ENCODE results near the gene MSMB. TPM values are rescaled to one million over a fixed set of nuclear protein-coding genes. Genes with fewer than 3 reads are reported as not detected.

Gene MSMB
- total and polyA plus RNA-seq, 5 donors = not detected

DNA sequence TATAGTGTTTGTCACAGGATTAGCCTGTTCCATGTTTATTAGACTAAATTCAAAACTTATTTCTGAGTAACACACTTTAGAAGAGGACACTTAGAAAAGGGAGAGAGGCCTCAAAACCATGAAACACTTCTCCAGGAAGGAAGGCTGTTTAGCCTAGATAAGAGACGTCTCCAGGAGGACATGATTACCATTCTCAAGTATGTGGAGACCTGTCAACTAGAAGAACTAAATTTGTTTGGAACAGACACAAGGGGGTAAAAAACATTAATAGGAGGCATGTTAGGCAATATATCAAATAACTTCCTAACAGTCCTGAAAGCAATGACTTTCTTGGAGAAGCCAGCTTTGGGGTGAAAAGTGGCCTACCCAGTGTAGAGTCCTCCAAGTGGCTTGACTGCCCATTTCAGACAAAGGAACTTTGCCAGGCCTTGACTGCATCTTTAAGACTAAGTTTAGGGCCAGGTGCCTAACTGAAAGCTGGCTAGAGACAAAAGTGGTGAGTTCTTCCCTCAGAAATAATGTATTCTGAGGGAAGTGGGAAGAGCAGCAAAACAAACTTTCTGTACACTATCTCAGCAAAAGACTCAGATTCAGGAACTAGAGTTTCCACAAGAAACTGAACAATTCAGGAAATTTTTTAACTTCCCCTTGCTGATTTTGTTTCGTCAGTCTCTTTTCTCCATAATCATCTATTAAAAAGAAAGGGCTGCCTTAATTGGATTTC is 27.5 kb downstream of the MSMB start:
- peak overlapping the region; percentile 25 for H3K27ac ChIP-seq (ENCODE audit: low read length)
- intact Hi-C loops (cut with DNase I) = no loop called here
- no peak overlapping the region for H3K4me3 ChIP-seq (ENCODE audit: low read length)
- H3K9me3 ChIP-seq (ENCODE audit: control insufficient read depth, low read length) = no peaks in the 10 kb centered on the region
- no peak for ATAC-seq
- no peaks in the 10 kb centered on the region for H3K27me3 ChIP-seq (ENCODE audit: control insufficient read depth, insufficient read depth)
- peaks cover 10% of the 10 kb centered on the region for H3K4me1 ChIP-seq (ENCODE audit: control insufficient read depth, insufficient read depth, low read length)
- no peak for DNase-seq
- WGBS = 27% methylated on average over 2 of the region's 2 CpGs

DNA sequence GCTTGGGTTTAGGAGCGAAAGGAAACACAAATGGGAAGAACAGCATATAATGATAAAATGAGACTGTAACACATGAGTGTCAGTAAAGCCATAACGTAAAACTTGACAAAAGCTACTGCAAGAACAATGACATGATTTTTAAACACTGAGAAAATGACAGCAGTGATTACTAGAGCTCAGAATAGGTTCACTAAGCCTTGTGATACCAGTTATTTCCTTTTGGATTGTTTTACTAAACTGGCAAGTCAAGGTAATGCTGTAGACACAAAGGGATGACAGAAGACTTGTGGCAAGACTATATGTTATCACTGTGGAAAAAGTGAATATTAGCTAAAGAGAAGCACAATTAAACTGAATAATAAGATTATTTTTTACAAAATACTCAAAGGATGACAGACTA is 28.3 kb downstream of the MSMB start:
- Histone ChIP-seq H3K27me3 (ENCODE audit: control insufficient read depth, insufficient read depth) (no peaks in the 10 kb centered on the region), H3K4me3 (ENCODE audit: low read length) (no peak overlapping the region), H3K4me1 (ENCODE audit: control insufficient read depth, insufficient read depth, low read length) (peaks cover 10% of the 10 kb centered on the region), H3K9me3 (ENCODE audit: control insufficient read depth, low read length) (no peaks in the 10 kb centered on the region), H3K27ac (ENCODE audit: low read length) (no peak overlapping the region)
- DNase-seq = no peak
- 73% methylated on average over 2 of the region's 2 CpGs for WGBS
- intact Hi-C loops (cut with DNase I) = no loop called here
- ATAC-seq = no peak

GRCh38 chr10:46016811-46017210 is 29.3 kb downstream of the MSMB start:
- H3K4me1 ChIP-seq (ENCODE audit: control insufficient read depth, insufficient read depth, low read length) = peaks cover 10% of the 10 kb centered on the region
- intact Hi-C loops (cut with DNase I) = no loop called here
- no peak overlapping the region for H3K27ac ChIP-seq (ENCODE audit: low read length)
- no peaks in the 10 kb centered on the region for H3K27me3 ChIP-seq (ENCODE audit: control insufficient read depth, insufficient read depth)
- no peaks in the 10 kb centered on the region for H3K9me3 ChIP-seq (ENCODE audit: control insufficient read depth, low read length)
- no peak overlapping the region for H3K4me3 ChIP-seq (ENCODE audit: low read length)
- no peak for DNase-seq
- WGBS = 90% methylated on average over 1 of the region's 1 CpG
- ATAC-seq = no peak

DNA sequence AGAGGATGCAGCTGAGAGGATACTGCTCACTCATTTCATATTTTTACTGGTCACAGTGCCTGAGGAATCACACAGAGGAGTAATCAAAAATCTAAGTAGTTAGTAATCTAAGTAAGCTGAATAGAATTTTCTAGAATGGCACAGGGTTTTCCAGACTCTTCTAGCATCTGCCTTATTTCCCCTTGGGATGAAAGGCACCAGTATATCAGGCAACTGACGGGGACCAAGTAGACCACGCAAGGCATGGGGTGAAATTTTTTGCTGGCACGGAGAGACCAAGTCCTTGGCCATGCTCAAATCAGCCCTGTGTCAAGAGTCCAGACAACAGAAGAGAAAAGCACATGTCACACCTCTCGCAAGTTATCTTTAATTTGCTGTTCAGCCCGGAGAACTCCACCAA is 29.9 kb downstream of the MSMB start:
- intact Hi-C loops (cut with DNase I) = no loop called here
- WGBS = 88% methylated on average over 5 of the region's 5 CpGs
- no peak for DNase-seq
- Histone ChIP-seq H3K4me1 (ENCODE audit: control insufficient read depth, insufficient read depth, low read length) (peaks cover 10% of the 10 kb centered on the region), H3K27me3 (ENCODE audit: control insufficient read depth, insufficient read depth) (no peaks in the 10 kb centered on the region), H3K27ac (ENCODE audit: low read length) (no peak overlapping the region), H3K4me3 (ENCODE audit: low read length) (no peak overlapping the region), H3K9me3 (ENCODE audit: control insufficient read depth, low read length) (no peaks in the 10 kb centered on the region)
- ATAC-seq = no peak

- DNase-seq (no peak), ATAC-seq (no peak)
- no peak overlapping the region for H3K4me3 ChIP-seq (ENCODE audit: low read length)
- 89% methylated on average over 5 of the region's 5 CpGs for WGBS
- H3K27me3 ChIP-seq (ENCODE audit: control insufficient read depth, insufficient read depth) = no peaks in the 10 kb centered on the region
- intact Hi-C loops (cut with DNase I) = no loop called here
- H3K4me1 ChIP-seq (ENCODE audit: control insufficient read depth, insufficient read depth, low read length) = peaks cover 6% of the 10 kb centered on the region
- no peaks in the 10 kb centered on the region for H3K9me3 ChIP-seq (ENCODE audit: control insufficient read depth, low read length)
- no peak overlapping the region for H3K27ac ChIP-seq (ENCODE audit: low read length)
Measured at GRCh38 chr10:46014683-46015405, 31.2 kb downstream of the MSMB start.

DNA sequence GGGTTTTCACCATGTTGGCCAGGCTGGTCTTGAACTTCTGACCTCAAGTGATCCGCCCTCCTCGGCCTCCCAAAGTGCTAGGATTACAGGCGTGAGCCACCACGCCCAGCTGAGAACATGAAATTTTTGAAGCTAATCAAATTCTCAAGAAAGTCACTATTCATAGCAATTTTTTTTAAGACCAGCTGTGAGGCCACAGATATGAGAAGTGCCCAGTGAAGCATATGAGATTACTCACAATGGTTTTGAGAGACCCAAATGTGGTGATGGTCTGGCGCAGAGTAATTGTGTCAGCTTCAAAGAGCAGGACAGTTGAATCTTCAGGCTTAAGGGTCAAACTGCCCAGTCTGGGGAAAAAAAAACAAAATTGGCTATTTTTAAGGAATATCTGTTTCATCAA is 31.9 kb downstream of the MSMB start:
- ATAC-seq = no peak

GRCh38 chr10:46012746-46013145 is 33.3 kb downstream of the MSMB start:
- 82% methylated on average over 3 of the region's 3 CpGs for WGBS
- intact Hi-C loops (cut with DNase I) = no loop called here
- DNase-seq = no peak
- no peaks in the 10 kb centered on the region for H3K9me3 ChIP-seq (ENCODE audit: control insufficient read depth, low read length)
- no peak overlapping the region for H3K4me3 ChIP-seq (ENCODE audit: low read length)
- H3K4me1 ChIP-seq (ENCODE audit: control insufficient read depth, insufficient read depth, low read length) = peaks cover 3% of the 10 kb centered on the region
- H3K27me3 ChIP-seq (ENCODE audit: control insufficient read depth, insufficient read depth) = no peaks in the 10 kb centered on the region
- no peak for ATAC-seq
- H3K27ac ChIP-seq (ENCODE audit: low read length) = no peak overlapping the region

More for the DNA sequence above, 31.9 kb downstream of the MSMB start:
- Histone ChIP-seq H3K27me3 (ENCODE audit: control insufficient read depth, insufficient read depth) (no peaks in the 10 kb centered on the region), H3K9me3 (ENCODE audit: control insufficient read depth, low read length) (no peaks in the 10 kb centered on the region), H3K27ac (ENCODE audit: low read length) (no peak overlapping the region), H3K4me3 (ENCODE audit: low read length) (no peak overlapping the region), H3K4me1 (ENCODE audit: control insufficient read depth, insufficient read depth, low read length) (peaks cover 5% of the 10 kb centered on the region)
- 93% methylated on average over 5 of the region's 5 CpGs for WGBS
- DNase-seq = no peak
- intact Hi-C loops (cut with DNase I) = no loop called here

GRCh38 chr10:46006219-46006618 is 39.9 kb downstream of the MSMB start:
- H3K4me1 ChIP-seq (ENCODE audit: control insufficient read depth, insufficient read depth, low read length) = no peaks in the 10 kb centered on the region
- H3K9me3 ChIP-seq (ENCODE audit: control insufficient read depth, low read length) = no peaks in the 10 kb centered on the region
- no peaks in the 10 kb centered on the region for H3K27me3 ChIP-seq (ENCODE audit: control insufficient read depth, insufficient read depth)
- intact Hi-C loops (cut with DNase I) = no loop called here
- no peak overlapping the region for H3K4me3 ChIP-seq (ENCODE audit: low read length)
- ATAC-seq = no peak
- DNase-seq = no peak
- WGBS = 65% methylated on average over 3 of the region's 3 CpGs
- H3K27ac ChIP-seq (ENCODE audit: low read length) = no peak overlapping the region

GRCh38 chr10:46005383-46005782 is 40.7 kb downstream of the MSMB start:
- no peak for DNase-seq
- Histone ChIP-seq H3K27ac (ENCODE audit: low read length) (no peak overlapping the region), H3K9me3 (ENCODE audit: control insufficient read depth, low read length) (no peaks in the 10 kb centered on the region), H3K27me3 (ENCODE audit: control insufficient read depth, insufficient read depth) (no peaks in the 10 kb centered on the region), H3K4me3 (ENCODE audit: low read length) (no peak overlapping the region), H3K4me1 (ENCODE audit: control insufficient read depth, insufficient read depth, low read length) (no peaks in the 10 kb centered on the region)
- intact Hi-C loops (cut with DNase I) = no loop called here
- 74% methylated on average over 4 of the region's 4 CpGs for WGBS
- no peak for ATAC-seq

DNA sequence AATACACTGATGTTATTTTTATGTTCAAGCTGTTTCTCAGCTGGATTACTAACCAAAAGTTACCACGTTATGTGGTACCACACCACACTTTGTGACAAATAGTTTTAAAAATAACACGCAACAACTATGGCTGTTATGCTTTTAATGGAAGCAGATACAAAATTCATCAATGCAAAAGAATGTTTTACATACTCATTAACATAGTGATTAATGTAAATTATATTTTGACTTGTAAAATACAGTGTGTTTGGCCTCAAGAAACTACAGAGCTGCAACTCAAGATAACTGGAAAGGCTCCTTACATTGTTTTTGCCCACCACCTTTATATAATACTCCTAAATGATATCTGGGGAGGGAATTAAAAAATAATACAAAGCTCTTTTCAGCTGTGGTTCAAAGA is 41.1 kb downstream of the MSMB start:
- no peak for ATAC-seq
- no peak for DNase-seq
- intact Hi-C loops (cut with DNase I) = no loop called here

GRCh38 chr10:46002916-46003693 is 43.0 kb downstream of the MSMB start:
- Histone ChIP-seq H3K4me3 (ENCODE audit: low read length) (no peak overlapping the region), H3K27me3 (ENCODE audit: control insufficient read depth, insufficient read depth) (no peaks in the 10 kb centered on the region), H3K27ac (ENCODE audit: low read length) (no peak overlapping the region), H3K9me3 (ENCODE audit: control insufficient read depth, low read length) (no peaks in the 10 kb centered on the region), H3K4me1 (ENCODE audit: control insufficient read depth, insufficient read depth, low read length) (no peaks in the 10 kb centered on the region)
- ATAC-seq (no peak), DNase-seq (no peak)
- intact Hi-C loops (cut with DNase I) = no loop called here
- 79% methylated on average over 9 of the region's 9 CpGs for WGBS

More for the DNA sequence above, 41.1 kb downstream of the MSMB start:
- H3K27ac ChIP-seq (ENCODE audit: low read length) = no peak overlapping the region
- no peaks in the 10 kb centered on the region for H3K4me1 ChIP-seq (ENCODE audit: control insufficient read depth, insufficient read depth, low read length)
- H3K27me3 ChIP-seq (ENCODE audit: control insufficient read depth, insufficient read depth) = no peaks in the 10 kb centered on the region
- H3K9me3 ChIP-seq (ENCODE audit: control insufficient read depth, low read length) = no peaks in the 10 kb centered on the region
- WGBS = 87% methylated on average over 2 of the region's 2 CpGs
- no peak overlapping the region for H3K4me3 ChIP-seq (ENCODE audit: low read length)
